Frontal cortex (tissue), 4 donors: ENCODE data around the gene USP3. TPM values are rescaled to one million over a fixed set of nuclear protein-coding genes. Genes with fewer than 3 reads are reported as not detected.
"Not testable (repeated sequence)": the region's sequence is repeated elsewhere in the genome, so short reads cannot be mapped to it uniquely, and the experiment has no call there.

ENCODE experiments used
- DNase-seq, 2 donors: peaks; one replicate each; pipeline ENCODE4 v3.0.0; 2012; ENCODE audit warnings: low spot score in 2 of 2
- FAIRE-seq: peaks from 2 replicates; lab custom pipeline; 2012; peaks lifted over from hg19 to GRCh38; lab: Jason Lieb, UNC
- total RNA-seq: library from RNA; depleted of rRNA; stranded (reverse); fragments of >200 nt; gene quantifications from one replicate; pipeline ENCODE4 v1.2.3, GENCODE V29; 2014
- donor health status: control.
- donor health status: control.
- donor health status: control.

USP3 gene
- total RNA-seq, 1 donor from 2014 or later = 68.9 TPM

DNA sequence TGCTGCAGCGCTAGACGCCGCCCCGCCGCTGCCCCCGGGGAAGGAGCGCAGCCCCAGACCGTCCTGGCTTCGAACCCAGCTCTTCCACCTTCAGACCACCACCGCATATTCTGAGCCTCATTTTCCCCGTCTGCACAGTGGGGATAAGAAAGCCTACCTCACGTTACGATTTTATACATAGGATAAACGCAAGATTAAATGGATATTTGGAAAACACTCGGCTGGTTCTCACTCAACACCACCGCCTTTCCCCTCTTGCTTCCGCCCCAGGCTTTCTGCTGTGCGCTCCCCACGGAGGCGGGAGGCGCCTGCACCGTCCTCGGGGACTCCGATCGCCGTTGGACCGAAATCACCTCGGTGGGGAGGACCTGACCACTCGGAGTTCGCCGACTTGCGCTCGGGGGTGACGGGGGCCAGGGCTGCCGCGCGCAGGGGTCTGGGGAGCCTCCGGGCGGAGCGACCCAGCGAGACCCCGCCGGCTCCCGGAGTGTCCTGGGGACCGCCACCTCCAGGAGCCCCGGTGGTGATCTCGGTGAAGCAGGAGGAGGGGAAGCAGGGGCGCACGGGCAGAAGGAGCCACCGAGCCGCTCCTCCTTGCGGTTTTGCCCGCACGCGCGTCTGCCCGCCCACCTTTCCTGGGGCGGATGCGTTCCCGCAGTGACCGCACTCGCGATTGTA lies 96.8 kb downstream of the USP3 start:
- DNase-seq (peak; percentile 41 to 46), FAIRE-seq (no peak)

DNA sequence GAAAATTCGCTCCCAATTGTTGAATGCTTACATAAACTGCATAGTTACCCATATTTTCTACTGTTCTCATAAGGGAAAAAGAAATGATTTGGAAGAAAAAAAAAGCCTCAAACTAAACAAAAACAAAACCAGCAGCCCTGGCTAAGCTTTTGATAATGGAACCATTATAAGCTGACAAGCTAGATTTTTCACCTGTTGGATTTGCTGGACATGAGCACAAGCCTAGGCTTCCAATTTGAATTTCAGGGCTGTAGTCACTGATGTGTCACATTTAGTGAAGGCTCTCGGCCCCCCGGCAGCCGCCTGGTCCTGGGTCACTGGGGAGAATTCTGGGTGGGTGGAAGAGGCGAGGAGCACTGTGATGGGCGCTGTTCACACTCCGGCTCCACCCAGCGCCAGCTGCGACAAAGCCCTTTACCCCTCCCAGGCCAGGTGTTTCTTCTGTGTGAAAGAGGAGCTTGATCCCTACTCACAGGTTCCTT lies 97.4 kb downstream of the USP3 start:
- no peak for DNase-seq

GRCh38 chr15:63602595-63602994 lies 98.2 kb downstream of the USP3 start:
- no peak for FAIRE-seq
- DNase-seq = no peak

More for the DNA sequence above, 97.4 kb downstream of the USP3 start:
- FAIRE-seq = no peak

- DNase-seq (no peak), FAIRE-seq (no peak)
Observed at GRCh38 chr15:63603516-63603915, 99.1 kb downstream of the USP3 start.

DNA sequence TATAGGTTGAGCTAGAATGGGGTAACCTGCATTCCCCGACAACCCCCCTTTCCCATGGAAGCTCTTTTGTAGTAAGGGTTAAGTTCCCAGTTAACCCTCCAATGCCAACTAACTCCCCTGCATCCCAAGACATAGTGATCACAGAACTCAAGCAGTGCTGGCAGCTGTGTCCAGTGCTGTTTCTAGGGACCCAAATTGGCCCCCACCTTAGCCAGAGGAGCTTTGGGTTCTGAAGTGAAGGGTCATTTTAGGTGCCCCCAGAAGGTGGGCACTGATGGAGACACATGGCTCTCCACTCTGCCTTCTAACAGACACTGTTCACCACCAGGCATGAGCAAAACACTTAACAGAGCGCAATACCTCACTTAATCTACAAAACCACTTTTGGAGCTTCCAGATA lies 99.9 kb downstream of the USP3 start:
- no peak for FAIRE-seq
- no peak for DNase-seq

DNA sequence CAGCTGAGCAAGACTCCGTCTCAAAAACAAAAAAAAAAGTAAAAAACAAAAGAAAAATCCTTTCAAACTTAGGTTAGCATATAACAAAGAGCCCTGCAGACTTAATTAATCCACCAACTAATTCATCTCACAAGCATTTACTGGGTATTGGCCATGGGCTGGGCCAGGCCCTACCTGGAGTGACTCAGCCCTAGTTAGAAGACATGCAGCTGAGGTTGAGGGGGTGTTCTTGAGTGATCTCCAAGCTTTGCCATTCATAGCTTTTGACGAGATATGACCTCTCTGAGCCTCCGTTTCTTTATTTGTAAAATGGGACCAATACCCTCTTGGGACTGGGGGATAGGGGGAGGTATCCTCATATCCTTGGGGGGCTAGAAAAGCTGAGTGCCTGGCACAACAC lies 100.6 kb downstream of the USP3 start:
- DNase-seq (no peak), FAIRE-seq (no peak)

DNA sequence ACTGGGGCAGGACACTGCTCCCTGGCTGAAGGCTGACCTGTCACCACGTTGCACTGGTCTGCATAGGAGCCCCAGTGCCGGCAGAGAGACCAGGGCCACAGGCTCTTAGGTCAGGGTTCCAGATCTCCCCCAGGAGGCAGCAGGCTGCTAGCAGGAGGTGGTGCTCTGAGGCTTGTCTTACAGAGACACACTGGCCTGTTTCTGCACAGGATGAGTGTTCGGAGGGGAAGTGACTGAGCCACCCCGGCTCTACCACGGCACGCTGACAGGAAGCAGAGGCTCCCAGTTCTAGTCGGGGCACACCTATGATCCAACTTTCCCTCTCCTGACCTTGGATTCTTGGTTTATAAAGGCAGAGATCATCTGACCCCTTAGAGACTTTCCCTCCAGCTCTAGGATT lies 101.4 kb downstream of the USP3 start:
- DNase-seq = no peak
- FAIRE-seq = no peak

- FAIRE-seq (no peak), DNase-seq (no peak)
Observed at GRCh38 chr15:63606308-63606707, 101.9 kb downstream of the USP3 start.

DNA sequence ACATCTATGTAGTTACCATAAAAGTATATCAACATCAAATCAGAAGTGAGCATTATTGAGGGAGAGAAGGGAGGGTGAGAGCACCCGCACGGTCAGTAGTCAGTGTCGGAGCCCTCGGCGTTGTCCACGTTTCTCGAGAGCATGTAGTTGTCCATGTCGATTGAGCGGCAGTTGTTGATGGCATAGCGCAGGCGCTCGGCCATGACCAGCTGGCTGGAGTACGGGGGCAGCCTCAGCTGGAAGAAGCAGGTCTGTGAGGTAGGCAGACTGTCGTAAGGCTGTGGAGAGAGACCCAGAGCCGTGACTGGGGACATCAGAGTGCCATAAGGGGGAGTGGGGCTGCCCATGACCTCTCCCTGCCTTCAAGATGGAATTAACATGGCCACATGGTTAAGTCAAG lies 104.6 kb downstream of the USP3 start:
- DNase-seq = no peak
- FAIRE-seq = no peak

GRCh38 chr15:63609448-63609847 lies 105.1 kb downstream of the USP3 start:
- no peak for FAIRE-seq

DNA sequence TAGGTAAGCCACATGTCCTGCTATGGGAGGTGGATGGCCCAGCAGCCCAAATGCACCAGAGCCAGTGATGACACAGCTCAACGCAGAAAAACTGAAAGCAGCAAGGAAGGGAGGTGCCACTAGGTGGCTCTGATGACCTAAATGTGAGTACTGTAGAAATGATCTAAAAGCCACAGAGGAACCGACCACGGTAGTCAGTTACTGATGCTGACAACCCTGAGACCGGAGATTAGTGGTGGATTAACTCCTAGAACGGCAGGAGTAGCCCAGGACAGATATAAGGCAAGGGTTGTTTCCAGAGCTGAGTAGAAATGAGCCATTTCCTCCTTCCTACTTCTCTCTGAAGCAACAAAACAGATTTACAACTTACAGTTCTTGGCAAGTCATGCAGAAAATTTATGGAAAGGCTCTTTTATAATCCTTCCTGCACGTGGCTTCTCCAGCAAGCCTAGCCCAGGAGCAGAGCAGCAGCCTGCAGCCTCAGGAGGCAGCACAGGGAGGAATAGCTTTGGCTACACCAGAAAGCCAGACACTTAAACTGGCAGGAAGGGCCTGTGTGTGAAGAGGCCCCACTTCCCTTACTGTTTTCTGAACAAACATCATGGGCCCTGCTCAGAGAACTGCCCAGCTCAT lies 105.9 kb downstream of the USP3 start:
- FAIRE-seq = no peak

More at GRCh38 chr15:63609448-63609847, 105.1 kb downstream of the USP3 start:
- no peak for DNase-seq

GRCh38 chr15:63611177-63611576 lies 106.8 kb downstream of the USP3 start:
- FAIRE-seq = no peak
- no peak for DNase-seq

More for the DNA sequence above, 105.9 kb downstream of the USP3 start:
- peak; percentile 54 to 64 for DNase-seq

DNA sequence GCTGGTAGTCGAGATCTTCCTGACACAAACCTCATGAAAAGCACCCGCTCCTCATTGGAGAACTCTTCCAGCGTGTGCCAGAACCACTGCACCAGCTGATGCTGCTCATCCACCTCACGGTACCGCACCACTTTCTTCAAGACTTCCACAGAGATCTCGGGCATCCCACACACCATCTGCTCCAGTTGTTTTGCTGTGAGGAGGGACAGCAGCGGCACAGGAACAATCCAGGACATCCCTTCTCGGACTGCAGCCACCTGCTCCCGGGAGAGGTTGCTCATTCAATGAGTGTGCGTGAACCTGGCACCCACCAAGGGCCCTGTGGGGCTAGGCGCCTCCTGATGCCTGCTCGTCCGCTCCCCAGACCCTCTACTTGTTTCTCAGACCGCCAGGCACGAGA lies 107.9 kb downstream of the USP3 start:
- DNase-seq = no peak
- FAIRE-seq = no peak

- FAIRE-seq (no peak), DNase-seq (no peak)
Observed at GRCh38 chr15:63615935-63616334, 111.5 kb downstream of the USP3 start.

DNA sequence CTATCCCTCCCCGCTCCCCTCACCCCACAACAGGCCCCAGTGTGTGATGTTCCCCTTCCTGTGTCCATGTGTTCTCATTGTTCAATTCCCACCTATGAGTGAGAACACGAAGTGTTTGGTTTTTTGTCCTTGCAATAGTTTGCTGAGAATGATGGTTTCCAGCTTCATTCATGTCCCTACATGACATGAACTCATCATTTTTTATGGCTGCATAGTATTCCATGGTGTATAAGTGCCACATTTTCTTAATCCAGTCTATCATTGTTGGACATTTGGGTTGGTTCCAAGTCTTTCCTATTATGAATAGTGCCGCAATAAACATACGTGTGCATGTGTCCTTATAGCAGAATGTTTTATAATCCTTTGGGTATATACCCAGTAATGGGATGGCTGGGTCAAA lies 112.8 kb downstream of the USP3 start:
- not testable (repeated sequence) for DNase-seq, FAIRE-seq

DNA sequence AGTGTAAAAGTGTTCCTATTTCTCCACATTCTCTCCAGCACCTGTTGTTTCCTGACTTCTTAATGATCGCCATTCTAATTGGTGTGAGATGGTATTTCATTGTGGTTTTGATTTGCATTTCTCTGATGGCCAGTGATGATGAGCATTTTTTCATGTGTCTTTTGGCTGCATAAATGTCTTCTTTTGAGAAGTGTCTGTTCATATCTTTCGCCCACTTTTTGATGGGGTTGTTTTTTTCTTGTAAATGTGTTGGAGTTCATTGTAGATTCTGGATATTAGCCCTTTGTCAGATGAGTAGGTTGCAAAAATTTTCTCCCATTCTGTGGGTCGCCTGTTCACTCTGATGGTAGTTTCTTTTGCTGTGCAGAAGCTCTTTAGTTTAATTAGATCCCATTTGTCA lies 113.2 kb downstream of the USP3 start:
- not testable (repeated sequence) for FAIRE-seq, DNase-seq

DNA sequence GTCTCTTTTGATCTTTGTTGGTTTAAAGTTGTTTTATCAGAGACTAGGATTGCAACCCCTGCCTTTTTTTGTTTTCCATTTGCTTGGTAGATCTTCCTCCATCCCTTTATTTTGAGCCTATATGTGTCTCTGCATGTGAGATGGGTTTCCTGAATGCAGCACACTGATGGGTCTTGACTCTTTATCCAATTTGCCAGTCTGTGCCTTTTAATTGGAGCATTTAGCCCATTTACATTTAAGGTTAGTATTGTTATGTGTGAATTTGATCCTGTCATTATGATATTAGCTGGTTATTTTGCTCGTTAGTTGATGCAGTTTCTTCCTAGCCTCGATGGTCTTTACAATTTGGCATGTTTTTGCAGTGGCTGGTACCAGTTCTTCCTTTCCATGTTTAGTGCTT lies 116.4 kb downstream of the USP3 start:
- DNase-seq, FAIRE-seq: not testable (repeated sequence)

DNA sequence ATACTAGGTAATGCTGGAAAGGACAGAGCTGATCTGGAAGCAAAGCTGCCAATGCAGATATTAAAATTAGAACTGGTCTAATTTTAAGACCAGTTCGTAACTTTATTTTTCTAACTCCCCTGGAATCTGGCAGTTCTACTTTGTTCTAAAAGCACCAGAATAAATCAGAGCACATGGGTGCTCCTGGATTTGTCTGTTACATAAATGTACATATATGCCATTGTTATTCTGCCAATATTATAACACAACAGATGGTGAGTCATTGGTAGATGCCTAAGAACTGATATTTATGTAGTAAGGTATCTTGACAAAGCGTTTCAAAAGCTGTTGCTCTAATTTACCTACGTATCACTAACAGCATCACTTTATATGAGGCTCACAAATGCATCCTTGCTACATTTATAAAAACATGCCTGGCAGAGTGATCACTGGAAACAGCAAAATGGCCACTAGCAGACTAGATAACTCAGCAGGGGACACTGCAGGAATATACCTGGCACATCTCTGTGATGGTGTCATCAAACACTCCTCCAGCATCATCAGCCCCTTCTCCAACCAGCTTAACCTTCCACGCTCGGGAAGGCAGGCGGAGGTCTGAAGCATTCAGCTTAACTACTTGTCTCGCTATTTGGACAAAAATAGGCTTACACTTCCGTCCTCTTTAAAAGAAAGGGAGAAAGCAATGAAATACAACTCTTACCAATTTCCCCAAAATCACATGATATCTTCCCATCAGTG lies 119.0 kb downstream of the USP3 start:
- FAIRE-seq (no peak), DNase-seq (no peak)

DNA sequence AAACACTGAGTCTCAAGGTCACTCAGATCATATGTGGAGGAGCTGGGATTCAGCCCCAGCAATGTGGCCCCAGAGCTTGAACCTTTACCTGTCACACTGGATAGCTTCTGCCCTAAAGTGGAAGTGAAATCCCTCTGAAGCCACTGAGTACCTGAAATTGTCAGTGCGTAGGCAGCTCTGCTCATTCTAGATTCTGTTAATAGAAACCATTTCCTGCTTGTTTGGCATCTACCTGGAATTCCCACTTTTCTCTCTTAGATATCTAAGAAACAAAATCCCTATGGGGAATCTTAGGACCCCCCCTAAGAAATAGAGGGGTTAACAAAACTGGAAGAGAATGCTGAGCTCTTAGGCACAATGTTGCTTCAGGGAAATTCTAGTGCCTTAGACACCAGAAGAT lies 122.6 kb downstream of the USP3 start:
- no peak for FAIRE-seq
- DNase-seq = no peak

- FAIRE-seq (no peak), DNase-seq (no peak)
Observed at GRCh38 chr15:63628123-63628822, 123.9 kb downstream of the USP3 start.
